Mucosa of descending colon (tissue), 3 donors: ENCODE results near the gene KIF18B. TPM values are rescaled to one million over a fixed set of nuclear protein-coding genes. Genes with fewer than 3 reads are reported as not detected.

Experiments used
- ATAC-seq: fragments of 200-7000 bp; cut with Tn5 transposase; one replicate; pipeline ENCODE4 v1.9.1; 2020; ENCODE audit warnings: mild to moderate bottlenecking, moderate library complexity
- DNase-seq, 3 donors: peaks; one replicate each; pipeline ENCODE4 v3.0.0-alpha.2; 2020
- H3K36me3 ChIP-seq: fragments of 200-600 bp; one replicate; pipeline ENCODE4 v1.8.0; 2021; ENCODE audit warnings: low read depth, mild to moderate bottlenecking
- H3K4me1 ChIP-seq: fragments of 200-600 bp; one replicate; pipeline ENCODE4 v1.8.0; 2021; ENCODE audit warnings: low read depth, mild to moderate bottlenecking
- H3K4me3 ChIP-seq: fragments of 200-600 bp; one replicate; pipeline ENCODE4 v1.8.0; 2021; ENCODE audit warnings: mild to moderate bottlenecking
- H3K9me3 ChIP-seq: fragments of 200-600 bp; one replicate; pipeline ENCODE4 v1.8.0; 2021; ENCODE audit warnings: mild to moderate bottlenecking
- CTCF ChIP-seq: fragments of 200-600 bp; IDR thresholded peaks from one replicate; pipeline ENCODE4 v1.8.0; 2022; ENCODE audit warnings: antibody characterized with exemption, mild to moderate bottlenecking
- intact Hi-C, 2 donors: fragments of 100-400 bp; cut with DNase I in 1 of 2; cut with micrococcal nuclease in 1 of 2; formaldehyde crosslinking; loops; one replicate each; pipeline versions ENCODE4 v1.11.0 to v1.11.1; 2022; cut with DNase I, micrococcal nuclease
- total RNA-seq, 3 donors: library from RNA; stranded (reverse); fragmentation: NEBNext Ultra II Directional in 2 of 3; extraction: Animal tissue kit (Norgen Biotek cat#: 25700) in 2 of 3; gene quantifications; one replicate each; pipeline versions ENCODE4 v1.2.1 to v1.2.4, GENCODE V29; 2021 to 2023
- donor health status: DM: no; HTN: no; CAD: no; lungs with moderate emphysema.
- donor health status: DM: no; HTN: no; CAD: no.
- donor health status: DM: no; HTN: yes; CAD: no.

The KIF18B gene
- total RNA-seq, 3 donors from 2014 or later = 2.2 to 10.3 (median 4.6) TPM

DNA sequence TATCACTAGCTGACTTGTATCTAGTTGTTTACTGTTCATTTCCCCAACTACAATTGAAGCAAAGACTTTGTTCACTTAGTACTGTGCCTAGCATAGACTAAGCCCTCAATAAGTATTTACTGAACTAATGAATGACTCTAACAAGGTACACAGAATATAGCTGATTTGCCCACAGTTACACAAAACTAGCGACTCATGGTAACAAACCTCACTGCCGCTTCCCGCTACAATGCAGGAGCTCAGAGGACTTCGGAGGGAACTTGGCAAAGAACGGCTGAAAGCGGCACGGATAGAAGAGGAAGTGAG, 48.9 kb downstream of the KIF18B start:
- no peaks in the 10 kb centered on the region for H3K9me3 ChIP-seq
- peak overlapping the region; percentile 31 for H3K4me3 ChIP-seq
- no peaks in the 10 kb centered on the region for H3K36me3 ChIP-seq
- no peak for TF ChIP-seq CTCF
- peaks cover 14% of the 10 kb centered on the region for H3K4me1 ChIP-seq
- DNase-seq (no peak), ATAC-seq (no peak)
- intact Hi-C loops = no loop called here

GRCh38 chr17:44894642-44895041, 52.9 kb downstream of the KIF18B start:
- DNase-seq (no peak), ATAC-seq (no peak)
- no peaks in the 10 kb centered on the region for H3K36me3 ChIP-seq
- no peaks in the 10 kb centered on the region for H3K9me3 ChIP-seq
- H3K4me1 ChIP-seq = peaks cover 7% of the 10 kb centered on the region
- intact Hi-C loops = no loop called here
- no peak for TF ChIP-seq CTCF
- H3K4me3 ChIP-seq = no peak overlapping the region

DNA sequence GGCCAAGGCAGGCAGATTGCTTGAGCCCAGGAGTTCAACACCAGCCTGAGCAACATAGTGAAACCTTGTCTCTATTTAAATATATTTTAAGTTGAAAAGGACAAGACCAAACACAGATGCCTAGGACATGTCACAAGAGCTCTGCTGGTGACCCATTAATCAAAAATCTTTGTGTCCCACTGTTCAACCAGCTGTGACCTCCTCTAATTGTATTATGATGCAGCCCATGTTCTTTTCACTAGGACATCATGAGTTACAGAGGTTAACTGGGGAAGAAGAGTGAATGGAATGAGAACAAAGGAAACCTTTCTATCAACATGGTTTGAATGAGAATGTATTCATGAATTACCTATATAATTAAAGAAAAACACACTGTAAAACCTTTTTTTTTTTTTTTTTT, 55.3 kb downstream of the KIF18B start:
- H3K4me1 ChIP-seq = no peaks in the 10 kb centered on the region
- no peak for ATAC-seq
- no peaks in the 10 kb centered on the region for H3K36me3 ChIP-seq
- no peak for TF ChIP-seq CTCF
- H3K4me3 ChIP-seq = no peak overlapping the region
- no peak for DNase-seq
- H3K9me3 ChIP-seq = no peaks in the 10 kb centered on the region
- intact Hi-C loops = no loop called here

GRCh38 chr17:44889003-44889402, 58.6 kb downstream of the KIF18B start:
- Histone ChIP-seq H3K4me3 (no peak overlapping the region), H3K4me1 (no peaks in the 10 kb centered on the region), H3K36me3 (peaks cover 7% of the 10 kb centered on the region), H3K9me3 (no peaks in the 10 kb centered on the region)
- intact Hi-C loops = no loop called here
- DNase-seq (no peak), ATAC-seq (no peak)
- TF ChIP-seq CTCF = no peak

- no peak for TF ChIP-seq CTCF
- Histone ChIP-seq H3K36me3 (peaks cover 13% of the 10 kb centered on the region), H3K9me3 (no peaks in the 10 kb centered on the region), H3K4me1 (no peaks in the 10 kb centered on the region), H3K4me3 (no peak overlapping the region)
- ATAC-seq (no peak), DNase-seq (no peak)
- intact Hi-C loops = no loop called here
Observed at GRCh38 chr17:44887971-44888954, 59.3 kb downstream of the KIF18B start.
